AG04449 (cell line): ENCODE measurements around the gene CCND3.
A peak's percentile ranks its signal among the peaks of the same experiment; 100 is the strongest.

Source experiments
- CTCF ChIA-PET: fragments of 350-600 bp; formaldehyde crosslinking; extraction: SDS; loops from one replicate; lab custom pipeline; 2021; ENCODE audit warnings: antibody characterized with exemption; lab: Yijun Ruan, JAX
- POLR2A ChIA-PET: fragments of 400-600, 350-600 bp; formaldehyde crosslinking; extraction: SDS; loops from one replicate; lab custom pipeline; 2020; ENCODE audit warnings: antibody characterized with exemption, inconsistent platforms; lab: Yijun Ruan, JAX
- DNase-seq: peaks from one replicate; pipeline ENCODE4 v3.0.0-alpha.2; 2010; ENCODE audit warnings: low read depth, low spot score
- H3K4me3 ChIP-seq: 2 replicates; pipeline ENCODE4 v1.5.1; 2011; ENCODE audit warnings: low read depth, mild to moderate bottlenecking, control low read depth, low read length
- CTCF ChIP-seq: IDR thresholded peaks from one replicate; pipeline ENCODE4 v1.5.1; 2011; ENCODE audit warnings: mild to moderate bottlenecking, moderate library complexity, low read length, control low read depth, inconsistent platforms; ENCODE audit not compliant: insufficient read depth; ENCODE audit errors: missing control alignments

The CCND3 gene

GRCh38 chr6:41941280-41942066, at the start of gene CCND3:
TSS of gene CCND3 (minus strand) at chr6:41941808. CDS start at chr6:41941649, 159 bp downstream.
- no peak for TF ChIP-seq CTCF
- H3K4me3 ChIP-seq: peak within 1 kb of the TSS; percentile 96
- DNase-seq: no peak
- CTCF ChIA-PET: interaction anchor here (0.6 to 15.2 kb wide), 6 partner anchors 9 to 155 kb away, joined by 3 to 341 read pairs (median 50); partner anchors contain the start of genes BYSL, MED20 and TOMM6
- POLR2A ChIA-PET: interaction anchor here (0.6 to 1.1 kb wide), 2 partner anchors 9 to 154 kb away, joined by 3 to 5 read pairs; partner anchors contain the start of gene TOMM6

- TF ChIP-seq CTCF: no peak
- CTCF ChIA-PET: interaction anchor here (1.4 kb wide), 1 partner anchor 199 kb away, joined by 3 read pairs; the partner anchor contains the start of gene TOMM6
- DNase-seq: no peak
- POLR2A ChIA-PET: no interaction called here
- no peak overlapping the region for H3K4me3 ChIP-seq
Observed at GRCh38 chr6:41986339-41986738, 44.7 kb upstream of the CCND3 start.

DNA sequence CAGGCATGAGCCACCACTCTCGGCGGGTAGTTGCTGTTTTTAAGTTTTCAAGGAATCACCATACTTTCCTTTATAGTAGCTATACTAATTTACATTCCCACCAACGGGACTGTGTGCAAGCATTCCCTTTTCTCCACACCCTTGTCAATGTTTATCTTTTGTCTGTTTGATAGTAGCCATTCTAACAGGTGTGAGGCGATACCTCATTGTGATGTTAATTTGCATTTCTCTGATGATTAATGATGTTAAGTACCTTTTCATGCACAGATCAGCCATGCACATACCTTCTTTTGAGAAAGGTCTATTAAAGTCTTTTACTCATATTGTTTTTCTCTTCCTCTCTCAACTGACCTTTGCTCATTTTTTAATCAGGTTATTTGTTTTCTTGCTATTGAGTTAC, 43.0 kb upstream of the CCND3 start:
- no peak for DNase-seq
- H3K4me3 ChIP-seq: no peak overlapping the region
- POLR2A ChIA-PET: no interaction called here
- CTCF ChIA-PET: no interaction called here
- no peak for TF ChIP-seq CTCF

- H3K4me3 ChIP-seq: no peak overlapping the region
- no peak for TF ChIP-seq CTCF
- POLR2A ChIA-PET: no interaction called here
- CTCF ChIA-PET: interaction anchor here (0.9 to 1.3 kb wide), 3 partner anchors 33 to 191 kb away, joined by 3 to 5 read pairs (median 4); no protein-coding TSS in a partner anchor
- DNase-seq: no peak
Observed at GRCh38 chr6:41976794-41977484, 35.3 kb upstream of the CCND3 start.

GRCh38 chr6:41975276-41975675, 33.7 kb upstream of the CCND3 start:
- TF ChIP-seq CTCF: no peak
- DNase-seq: no peak
- ChIA-PET POLR2A (no interaction called here), CTCF (no interaction called here)
- H3K4me3 ChIP-seq: no peak overlapping the region
